HG03196 (cell line): ENCODE data around the gene CHST11.
"Not testable (repeated sequence)": the region's sequence is repeated elsewhere in the genome, so short reads cannot be mapped to it uniquely, and the experiment has no call there.

Experiments used
- ATAC-seq: cut with Tn5 transposase; IDR thresholded peaks from one replicate; pipeline ENCODE4 v1.9.1; 2021; ENCODE audit not compliant: unreplicated experiment

Gene CHST11

GRCh38 chr12:104600036-104600712 is 143.4 kb downstream of the CHST11 start:
- no peak for ATAC-seq

GRCh38 chr12:104600790-104601739 is 144.3 kb downstream of the CHST11 start:
- ATAC-seq, result no peak

- no peak for ATAC-seq
Observed at GRCh38 chr12:104602406-104602805, 145.7 kb downstream of the CHST11 start.

- ATAC-seq, result no peak
Observed at GRCh38 chr12:104602896-104603295, 146.1 kb downstream of the CHST11 start.

GRCh38 chr12:104603545-104603973 is 146.8 kb downstream of the CHST11 start:
- ATAC-seq, result no peak

- ATAC-seq, result peak; percentile 60
Observed at GRCh38 chr12:104604070-104604994, 147.6 kb downstream of the CHST11 start.

GRCh38 chr12:104604995-104605675 is 148.4 kb downstream of the CHST11 start:
- no peak for ATAC-seq

- no peak for ATAC-seq
Observed at GRCh38 chr12:104605685-104606084, 148.9 kb downstream of the CHST11 start.

GRCh38 chr12:104608998-104609397 is 152.2 kb downstream of the CHST11 start:
- ATAC-seq, result no peak

- ATAC-seq, result no peak
Observed at GRCh38 chr12:104609445-104609844, 152.7 kb downstream of the CHST11 start.

- ATAC-seq, result no peak
Observed at GRCh38 chr12:104610513-104611235, 153.9 kb downstream of the CHST11 start.

- no peak for ATAC-seq
Observed at GRCh38 chr12:104611671-104612070, 154.9 kb downstream of the CHST11 start.

- ATAC-seq, result not testable (repeated sequence)
Observed at GRCh38 chr12:104613372-104613771, 156.6 kb downstream of the CHST11 start.

- ATAC-seq, result no peak
Observed at GRCh38 chr12:104615048-104615561, 158.4 kb downstream of the CHST11 start.

- no peak for ATAC-seq
Observed at GRCh38 chr12:104618691-104619090, 161.9 kb downstream of the CHST11 start.

GRCh38 chr12:104619305-104619704 is 162.6 kb downstream of the CHST11 start:
- ATAC-seq, result no peak

GRCh38 chr12:104620837-104621531 is 164.2 kb downstream of the CHST11 start:
- ATAC-seq, result no peak

- ATAC-seq, result no peak
Observed at GRCh38 chr12:104622928-104623327, 166.2 kb downstream of the CHST11 start.

GRCh38 chr12:104623883-104624282 is 167.1 kb downstream of the CHST11 start:
- no peak for ATAC-seq
